ENCODE results near the gene ABCB9.
"Not testable (repeated sequence)": the region's sequence is repeated elsewhere in the genome, so short reads cannot be mapped to it uniquely, and the experiment has no call there.

The ABCB9 gene

GRCh38 chr12:122902854-122903692 lies 63.2 kb downstream of the ABCB9 start:
- DNase-seq = no peak

- DNase-seq = no peak
Measured at GRCh38 chr12:122899887-122900286, 66.4 kb downstream of the ABCB9 start.

GRCh38 chr12:122896662-122897061 lies 69.6 kb downstream of the ABCB9 start:
- peak in 1 of 51 donors; percentile 51 for DNase-seq

GRCh38 chr12:122895704-122896636 lies 70.3 kb downstream of the ABCB9 start, which contains the start of gene VPS37B:
TSS of gene VPS37B (minus strand) at chr12:122896124. CDS start at chr12:122896062, 62 bp downstream.
- DNase-seq = peak in 44 of 51 donors; percentile 27 to 86 (median 62)

- DNase-seq = peak in 1 of 51 donors; percentile 58
Measured at GRCh38 chr12:122895320-122895703, 71.0 kb downstream of the ABCB9 start.

GRCh38 chr12:122894193-122895121 lies 71.8 kb downstream of the ABCB9 start:
- DNase-seq = peak in 5 of 51 donors; percentile 20 to 52 (median 38)

- DNase-seq = no peak
Measured at GRCh38 chr12:122893208-122894153, 72.8 kb downstream of the ABCB9 start.

- not testable (repeated sequence) for DNase-seq
Measured at GRCh38 chr12:122892724-122893123, 73.5 kb downstream of the ABCB9 start.

- peak in 2 of 51 donors; percentile 31 to 32 for DNase-seq
Measured at GRCh38 chr12:122891661-122892525, 74.4 kb downstream of the ABCB9 start.

GRCh38 chr12:122889761-122890520 lies 76.3 kb downstream of the ABCB9 start:
- DNase-seq = peak in 1 of 51 donors; percentile 23

GRCh38 chr12:122888232-122888752 lies 78.0 kb downstream of the ABCB9 start:
- peak in 3 of 51 donors; percentile 21 to 68 (median 39) for DNase-seq

GRCh38 chr12:122887819-122888212 lies 78.4 kb downstream of the ABCB9 start:
- no peak for DNase-seq

- peak in 1 of 51 donors; percentile 36 for DNase-seq
Measured at GRCh38 chr12:122886851-122887818, 79.1 kb downstream of the ABCB9 start.

- DNase-seq = no peak
Measured at GRCh38 chr12:122886161-122886560, 80.1 kb downstream of the ABCB9 start.

GRCh38 chr12:122884860-122885259 lies 81.4 kb downstream of the ABCB9 start:
- no peak for DNase-seq

- no peak for DNase-seq
Measured at GRCh38 chr12:122884091-122884826, 82.0 kb downstream of the ABCB9 start.
